ENCODE results near the gene SLC26A11. TPM values are rescaled to one million over a fixed set of nuclear protein-coding genes. Genes with fewer than 3 reads are reported as not detected.

SLC26A11 gene
- polyA plus RNA-seq, 1 donor (not counting 4 experiments of a cell fraction or from before 2014, with no cell fraction given), result 2.2 TPM

- no peaks in the 10 kb centered on the region for H4K20me1 ChIP-seq (ENCODE audit: control insufficient read depth, extremely low read depth, insufficient read depth, low read length)
- H3K79me2 ChIP-seq (ENCODE audit: control insufficient read depth, insufficient read depth, low read length), result no peaks in the 10 kb centered on the region
- H3K9ac ChIP-seq (ENCODE audit: control insufficient read depth, extremely low read depth, insufficient read depth, low read length), result no peak overlapping the region
- H3K27ac ChIP-seq (ENCODE audit: control insufficient read depth, insufficient read depth, low read length), result no peak overlapping the region
- H3K4me1 ChIP-seq (ENCODE audit: control insufficient read depth, extremely low read depth, insufficient read depth, low read length), result peaks cover 16% of the 10 kb centered on the region
- no peaks in the 10 kb centered on the region for H3K9me1 ChIP-seq (ENCODE audit: control insufficient read depth, extremely low read depth, insufficient read depth, low read length)
- no peaks in the 10 kb centered on the region for H3K27me3 ChIP-seq (ENCODE audit: control insufficient read depth, extremely low read depth, insufficient read depth, low read length)
- FAIRE-seq (no peak), DNase-seq (ENCODE audit: low read depth, low spot score) (no peak)
- dilution Hi-C loops (cut with MboI; ENCODE audit: extremely low pct_ligation_motif_present, low sequenced_read_pairs), result no loop called here
- H3K9me3 ChIP-seq (ENCODE audit: control insufficient read depth, low read depth, low read length), result no peaks in the 10 kb centered on the region
- H3K4me2 ChIP-seq (ENCODE audit: control insufficient read depth, extremely low read depth, insufficient read depth, low read depth, low read length), result no peak overlapping the region
- H2AFZ ChIP-seq (ENCODE audit: control insufficient read depth, low read length), result no peak overlapping the region
- H3K4me3 ChIP-seq (ENCODE audit: control insufficient read depth in 2 of 3, extremely low read depth in 1 of 3, insufficient read depth in 2 of 3, low read depth in 1 of 3, low read length in 3 of 3), result no peak overlapping the region
- H3K36me3 ChIP-seq (ENCODE audit: control insufficient read depth in 2 of 2, extremely low read depth in 1 of 2, insufficient read depth in 2 of 2, low read length in 2 of 2), result peaks cover 6 to 7% of the 10 kb centered on the region in 2 experiments
- TF ChIP-seq CTCF (optimal IDR thresholded peaks at IDR 0.05 in 1 of 3, IDR thresholded peaks at IDR 0.05 in 1 of 3, conservative IDR thresholded peaks at IDR 0.05 in 1 of 3; ENCODE audit: extremely low read depth in 1 of 3, insufficient read depth in 2 of 3, low read length in 3 of 3), result no peak
- no peak for TF ChIP-seq EZH2 (IDR thresholded peaks at IDR 0.05; ENCODE audit: low read length)
Observed at GRCh38 chr17:80281516-80281915, 61.3 kb downstream of the SLC26A11 start.

GRCh38 chr17:80283116-80283852 lies 63.1 kb downstream of the SLC26A11 start:
- Histone ChIP-seq H3K9me3 (ENCODE audit: control insufficient read depth, low read depth, low read length) (no peaks in the 10 kb centered on the region), H3K9ac (ENCODE audit: control insufficient read depth, extremely low read depth, insufficient read depth, low read length) (no peak overlapping the region), H3K9me1 (ENCODE audit: control insufficient read depth, extremely low read depth, insufficient read depth, low read length) (no peaks in the 10 kb centered on the region), H3K79me2 (ENCODE audit: control insufficient read depth, insufficient read depth, low read length) (no peaks in the 10 kb centered on the region), H3K4me1 (ENCODE audit: control insufficient read depth, extremely low read depth, insufficient read depth, low read length) (peaks cover 7% of the 10 kb centered on the region), H3K27me3 (ENCODE audit: control insufficient read depth, extremely low read depth, insufficient read depth, low read length) (no peaks in the 10 kb centered on the region), H3K4me2 (ENCODE audit: control insufficient read depth, extremely low read depth, insufficient read depth, low read depth, low read length) (no peak overlapping the region), H3K27ac (ENCODE audit: control insufficient read depth, insufficient read depth, low read length) (no peak overlapping the region), H4K20me1 (ENCODE audit: control insufficient read depth, extremely low read depth, insufficient read depth, low read length) (no peaks in the 10 kb centered on the region), H3K36me3 (ENCODE audit: control insufficient read depth in 2 of 2, extremely low read depth in 1 of 2, insufficient read depth in 2 of 2, low read length in 2 of 2) (peaks cover 7 to 8% of the 10 kb centered on the region in 2 experiments), H2AFZ (ENCODE audit: control insufficient read depth, low read length) (no peak overlapping the region), H3K4me3 (ENCODE audit: control insufficient read depth in 2 of 3, extremely low read depth in 1 of 3, insufficient read depth in 2 of 3, low read depth in 1 of 3, low read length in 3 of 3) (no peak overlapping the region)
- dilution Hi-C loops (cut with MboI; ENCODE audit: extremely low pct_ligation_motif_present, low sequenced_read_pairs), result no loop called here
- TF ChIP-seq EZH2 (IDR thresholded peaks at IDR 0.05; ENCODE audit: low read length) (no peak), CTCF (optimal IDR thresholded peaks at IDR 0.05 in 1 of 3, IDR thresholded peaks at IDR 0.05 in 1 of 3, conservative IDR thresholded peaks at IDR 0.05 in 1 of 3; ENCODE audit: extremely low read depth in 1 of 3, insufficient read depth in 2 of 3, low read length in 3 of 3) (no peak)
- FAIRE-seq (no peak), DNase-seq (ENCODE audit: low read depth, low spot score) (no peak)
